SIG-M5 (cell line): ENCODE measurements around the gene SLC22A23.

Source experiments
- DNase-seq: peaks from one replicate; lab custom pipeline; 2025; lab: John Stamatoyannopoulos, UW

SLC22A23 gene

GRCh38 chr6:3283241-3283640, 173.6 kb downstream of the SLC22A23 start:
- DNase-seq: no peak

DNA sequence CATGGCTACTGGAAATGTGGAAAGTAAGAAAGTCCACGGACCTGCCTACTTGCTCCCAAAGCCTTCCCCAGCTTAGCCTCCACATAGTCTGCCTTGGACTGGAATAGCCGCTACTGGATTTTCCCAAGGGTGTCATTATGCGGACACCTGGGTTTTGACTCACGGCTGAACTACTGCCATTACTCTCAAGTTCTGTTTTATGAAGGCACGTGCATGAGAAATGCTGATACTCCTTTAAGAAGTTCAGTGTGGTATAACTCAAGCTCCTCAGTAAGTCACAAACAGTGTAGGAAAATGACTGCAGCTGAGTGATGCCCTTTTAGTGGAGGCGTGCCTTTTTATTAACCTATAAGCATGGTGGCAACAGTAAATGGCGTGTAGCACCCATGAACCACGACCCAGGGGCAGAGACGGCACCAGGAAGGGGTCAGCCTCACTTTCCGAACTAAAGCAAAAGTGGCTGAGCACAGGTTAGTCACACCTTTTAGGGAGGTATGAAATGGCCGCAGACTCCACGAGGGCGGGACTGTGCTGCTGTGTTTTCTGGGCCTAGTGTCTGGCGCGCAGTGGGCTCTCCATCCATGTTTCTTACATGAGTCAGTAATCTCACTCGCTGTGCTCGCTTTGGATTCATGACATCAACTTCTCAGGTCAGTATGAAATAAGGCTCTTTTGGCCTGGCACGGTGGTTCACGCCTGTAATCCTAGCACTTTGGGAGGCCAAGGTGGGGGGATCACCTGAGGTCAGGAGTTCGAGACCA, 174.2 kb downstream of the SLC22A23 start:
- no peak for DNase-seq

DNA sequence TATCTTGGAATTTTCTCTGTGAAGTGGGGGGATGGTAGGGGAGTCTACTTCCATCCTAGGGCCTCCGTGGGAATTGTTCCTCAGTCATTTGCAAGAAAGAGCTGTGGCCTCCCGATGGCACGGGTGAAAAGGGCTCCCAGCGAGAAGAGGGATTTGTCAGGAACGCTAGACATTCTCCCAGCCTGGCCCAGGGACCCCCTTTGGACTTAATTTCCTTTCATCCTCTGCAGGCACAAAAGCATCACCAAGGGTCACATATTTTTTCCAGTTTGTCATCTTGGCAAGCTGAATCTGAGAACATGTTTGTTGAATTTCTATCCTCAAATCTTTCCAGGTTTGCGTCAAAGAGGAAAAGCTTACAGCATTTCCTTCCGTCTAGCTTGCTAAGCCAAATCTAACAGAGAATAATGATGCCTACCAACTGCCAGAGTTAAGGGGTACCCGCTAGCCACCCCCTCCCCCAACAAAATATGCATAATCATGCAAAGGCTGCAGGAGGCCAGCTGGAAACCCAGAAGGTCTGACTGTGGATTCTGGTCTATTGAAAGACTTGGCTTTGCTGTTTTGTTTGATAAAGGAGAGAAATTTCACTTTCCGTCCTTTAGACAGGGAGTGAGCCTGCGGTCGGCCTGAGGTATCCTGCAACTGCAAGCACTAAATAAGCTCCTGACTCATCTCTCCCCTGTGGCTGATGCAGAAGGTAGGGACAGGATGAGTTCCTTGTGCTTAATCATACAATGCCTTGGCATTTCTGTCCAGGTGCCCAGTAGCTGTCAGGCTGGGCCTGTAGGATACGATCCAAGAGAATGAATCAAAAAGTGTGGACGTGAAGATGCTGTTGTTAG, 175.0 kb downstream of the SLC22A23 start:
- DNase-seq: no peak

- DNase-seq: no peak
These were observed 175.9 kb downstream of the SLC22A23 start for GRCh38 chr6:3280866-3281465.

- DNase-seq: no peak
These were observed 176.8 kb downstream of the SLC22A23 start for GRCh38 chr6:3280091-3280490.

- no peak for DNase-seq
These were observed 178.2 kb downstream of the SLC22A23 start for GRCh38 chr6:3278691-3279090.

DNA sequence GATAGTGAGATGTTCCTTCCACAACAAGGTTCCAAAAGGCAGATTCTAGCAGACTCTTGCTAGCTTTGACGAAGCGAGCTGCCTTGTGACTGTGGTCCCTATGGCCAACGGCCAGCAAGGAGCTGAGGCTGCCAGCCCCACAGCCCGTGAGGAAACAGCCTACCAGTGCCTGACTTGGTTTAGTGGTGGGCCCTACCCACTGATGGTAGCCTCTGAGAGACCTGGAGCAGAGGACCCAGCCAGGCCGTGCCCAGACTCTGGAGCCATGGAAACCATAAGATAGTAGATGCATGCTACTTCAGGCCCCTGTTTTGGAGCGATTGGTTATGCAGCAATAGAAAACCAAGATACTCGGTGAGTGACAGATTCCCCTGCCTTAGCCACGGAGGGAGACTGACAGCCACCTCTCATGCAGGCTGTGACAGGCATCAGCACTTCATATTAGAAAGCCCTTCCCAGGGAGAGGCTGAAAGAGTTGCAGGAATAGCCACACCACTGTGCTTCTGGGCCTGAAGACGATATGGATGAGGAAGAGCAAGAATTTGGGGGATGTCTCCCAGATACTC, 178.9 kb downstream of the SLC22A23 start:
- DNase-seq: no peak

GRCh38 chr6:3277251-3277650, 179.6 kb downstream of the SLC22A23 start:
- no peak for DNase-seq

GRCh38 chr6:3276174-3277167, 180.4 kb downstream of the SLC22A23 start:
- DNase-seq: no peak

- DNase-seq: no peak
These were observed 182.9 kb downstream of the SLC22A23 start for GRCh38 chr6:3273707-3274521.

DNA sequence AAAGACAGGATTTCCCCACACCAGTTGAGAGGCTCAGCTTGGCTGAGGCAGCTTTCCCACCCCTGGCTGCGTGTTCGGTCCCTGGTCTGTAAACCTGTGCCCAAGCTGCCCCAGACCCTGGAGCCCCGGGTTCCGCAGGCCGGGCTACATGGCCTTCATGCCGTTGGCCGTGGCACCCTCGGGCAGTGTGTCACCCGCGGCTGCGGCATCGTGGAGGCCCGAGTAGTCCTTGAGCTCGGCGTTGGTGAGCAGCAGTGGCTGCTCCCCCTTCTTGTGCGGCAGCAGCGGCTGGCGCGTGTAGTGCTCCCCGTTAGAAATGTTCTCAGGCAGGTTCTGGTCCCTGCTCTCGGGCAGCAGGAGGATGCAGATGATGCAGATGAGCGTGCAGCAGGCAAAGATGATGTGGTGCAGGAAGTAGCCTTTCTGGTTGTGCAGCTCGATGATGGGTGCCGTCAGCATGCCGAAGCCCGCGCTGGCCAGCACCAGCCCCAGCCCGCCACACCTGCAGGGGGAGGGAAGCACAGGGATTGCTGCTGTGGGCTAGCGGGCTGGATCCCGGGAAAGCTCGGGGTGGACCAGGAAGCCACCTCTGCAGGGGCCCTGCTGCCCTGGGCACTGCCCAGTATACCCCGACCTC, 183.8 kb downstream of the SLC22A23 start:
- no peak for DNase-seq

- DNase-seq: no peak
These were observed 185.1 kb downstream of the SLC22A23 start for GRCh38 chr6:3271756-3272155.

GRCh38 chr6:3270258-3270657, 186.6 kb downstream of the SLC22A23 start:
- DNase-seq: no peak

GRCh38 chr6:3269281-3269975, 187.4 kb downstream of the SLC22A23 start:
- no peak for DNase-seq

- no peak for DNase-seq
These were observed 188.2 kb downstream of the SLC22A23 start for GRCh38 chr6:3268680-3269079.

GRCh38 chr6:3267162-3267561, 189.7 kb downstream of the SLC22A23 start:
- DNase-seq: no peak

DNA sequence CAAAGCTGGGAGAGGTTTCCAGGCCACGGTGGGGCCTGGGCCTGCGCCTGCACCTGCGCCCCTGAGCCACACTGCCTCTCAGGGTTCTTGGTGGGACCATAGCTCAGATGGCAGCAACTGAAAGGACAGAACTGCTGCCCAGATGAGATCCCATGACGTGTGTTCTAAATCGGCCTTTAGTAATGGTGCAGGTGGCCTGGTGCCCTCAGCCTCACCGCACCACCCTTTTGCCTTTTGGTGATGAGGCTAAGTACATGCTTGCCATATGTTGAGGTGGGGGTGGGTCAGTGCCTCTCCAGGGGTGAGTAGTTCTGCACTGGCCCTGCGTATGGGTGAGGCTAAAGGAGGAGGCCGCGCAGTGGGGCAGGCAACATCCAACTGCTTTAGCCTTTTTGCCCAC, 190.7 kb downstream of the SLC22A23 start:
- DNase-seq: no peak

- DNase-seq: no peak
These were observed 191.2 kb downstream of the SLC22A23 start for GRCh38 chr6:3265671-3266070.

DNA sequence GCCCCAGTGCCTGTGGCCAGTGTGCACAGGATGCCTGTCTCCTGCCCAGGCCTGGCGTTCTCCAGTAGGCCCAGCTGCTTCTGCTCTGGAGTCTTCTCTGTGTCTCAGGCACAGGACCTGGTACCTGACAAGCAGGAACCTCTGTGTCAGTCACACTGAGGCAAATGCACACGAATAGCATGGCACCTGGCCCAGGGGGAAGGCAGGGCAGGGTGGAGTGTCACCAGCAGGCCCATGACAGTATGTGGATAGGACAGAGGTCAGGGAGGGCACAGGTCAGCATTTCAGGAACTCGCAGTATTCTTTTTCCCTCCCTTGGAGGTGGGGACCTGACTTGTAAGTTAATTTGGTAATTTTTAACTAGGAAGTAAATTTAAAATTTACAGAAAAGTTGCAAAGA, 192.5 kb downstream of the SLC22A23 start:
- no peak for DNase-seq
